Activated CD4-positive, alpha-beta T cell treated with anti-CD3 and anti-CD28 coated beads for 24 hours (primary cell): Measurements from ENCODE around the gene UGT2B7.

Experiments
- DNase-seq, 2 donors: peaks; one replicate each; pipeline ENCODE4 v3.0.0-alpha.2; 2020; ENCODE audit warnings: low read depth in 2 of 2

The UGT2B7 gene

GRCh38 chr4:69156913-69157312, 60.6 kb downstream of the UGT2B7 start:
- DNase-seq, result no peak
